ENCODE results near the gene ITGB3.

ITGB3 gene

DNA sequence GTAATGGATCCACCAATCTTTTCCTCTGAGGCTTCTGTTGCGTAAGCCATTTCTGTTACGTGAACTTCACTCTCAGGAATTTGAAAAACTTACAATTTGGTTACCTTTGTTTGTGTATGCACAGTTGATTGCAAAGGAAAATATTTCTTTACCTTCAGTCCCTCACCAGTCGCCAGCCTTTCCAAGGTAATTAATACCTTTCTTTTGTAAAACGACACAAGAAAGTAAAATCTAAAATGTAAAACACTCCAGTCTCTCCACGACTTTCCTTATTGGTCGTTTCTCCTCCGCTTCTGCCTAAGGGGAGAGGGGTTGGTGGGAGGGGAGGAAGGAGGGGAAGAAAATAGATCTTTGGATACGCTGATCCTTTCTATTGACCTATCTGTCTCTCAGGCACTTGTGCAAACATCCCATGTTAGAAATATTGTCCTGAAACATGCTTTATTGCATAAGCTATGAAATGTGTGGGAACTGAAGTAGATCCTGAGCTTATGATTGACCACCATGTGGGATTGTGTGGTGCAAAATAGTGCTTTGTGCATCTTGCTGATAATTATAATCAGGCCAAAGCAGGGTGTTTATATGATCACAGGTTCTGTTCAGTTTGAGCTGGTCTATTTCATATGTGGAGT lies 37.7 kb downstream of the ITGB3 start:
- no peak for TF ChIP-seq CTCF (IDR thresholded peaks at IDR 0.05)

- TF ChIP-seq CTCF (IDR thresholded peaks at IDR 0.05): no peak
Observed at GRCh38 chr17:47292206-47292605, 38.6 kb downstream of the ITGB3 start.

DNA sequence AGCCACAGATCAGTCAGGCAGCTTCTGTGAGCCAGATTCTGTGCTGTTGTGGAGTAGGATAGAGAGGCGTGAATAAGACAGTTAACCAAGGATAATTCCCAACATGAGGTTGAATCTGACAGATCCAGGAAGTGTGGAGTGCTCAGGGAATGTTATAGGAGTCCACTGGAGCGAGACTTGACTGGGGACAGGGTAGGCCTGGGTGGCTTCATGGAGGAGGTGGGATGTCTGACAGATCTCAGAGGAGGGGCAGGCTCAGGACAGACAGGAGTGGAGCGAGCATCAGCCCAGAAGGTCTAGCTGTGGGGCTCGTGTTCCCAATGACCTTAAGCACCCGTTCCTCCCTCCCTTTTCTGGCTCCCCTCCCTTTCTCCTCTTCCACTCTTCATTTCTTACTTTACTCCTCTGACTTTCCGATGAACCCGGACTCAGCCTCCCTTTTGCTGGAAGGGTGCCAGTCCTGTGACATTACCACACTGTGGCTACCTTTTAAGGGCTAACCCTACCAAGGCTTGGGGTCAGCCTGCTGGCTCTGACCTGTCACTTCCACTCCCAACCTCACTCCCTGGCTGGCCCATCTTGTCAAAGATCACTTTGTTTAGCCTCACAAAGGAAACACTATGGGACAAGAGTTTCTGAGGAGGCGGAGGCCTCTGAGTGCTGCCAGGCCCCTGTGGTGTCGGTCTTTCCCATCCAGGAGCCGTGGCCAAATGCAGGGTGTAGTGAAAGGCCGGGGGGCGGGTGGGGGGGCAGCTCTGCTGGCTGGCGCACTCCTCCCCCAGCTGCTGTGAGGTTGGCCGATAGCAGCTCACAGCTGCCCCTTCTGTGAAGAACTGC lies 41.6 kb downstream of the ITGB3 start:
- TF ChIP-seq CTCF (IDR thresholded peaks at IDR 0.05): no peak

DNA sequence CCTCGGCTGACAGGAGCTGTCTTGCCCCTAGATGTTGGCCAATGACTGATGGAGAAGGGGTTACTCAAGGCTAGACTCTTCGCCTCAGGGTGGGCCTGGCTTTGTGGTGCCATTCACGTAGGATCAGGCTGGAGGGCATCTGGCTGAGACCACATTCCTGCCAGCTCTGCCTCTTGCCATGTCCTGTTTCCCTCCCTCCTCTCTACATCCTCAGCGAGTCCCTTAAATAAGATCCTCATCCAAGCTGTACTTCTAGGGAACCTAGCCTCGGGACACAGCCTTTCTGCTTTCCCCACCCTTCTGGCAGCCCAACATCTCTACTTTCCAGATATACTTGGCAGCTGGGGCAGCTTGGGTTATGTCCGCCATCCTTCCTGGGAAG lies 42.2 kb downstream of the ITGB3 start:
- no peak for TF ChIP-seq CTCF (IDR thresholded peaks at IDR 0.05)

- no peak for TF ChIP-seq CTCF (IDR thresholded peaks at IDR 0.05)
Observed at GRCh38 chr17:47297661-47298400, 44.2 kb downstream of the ITGB3 start.

DNA sequence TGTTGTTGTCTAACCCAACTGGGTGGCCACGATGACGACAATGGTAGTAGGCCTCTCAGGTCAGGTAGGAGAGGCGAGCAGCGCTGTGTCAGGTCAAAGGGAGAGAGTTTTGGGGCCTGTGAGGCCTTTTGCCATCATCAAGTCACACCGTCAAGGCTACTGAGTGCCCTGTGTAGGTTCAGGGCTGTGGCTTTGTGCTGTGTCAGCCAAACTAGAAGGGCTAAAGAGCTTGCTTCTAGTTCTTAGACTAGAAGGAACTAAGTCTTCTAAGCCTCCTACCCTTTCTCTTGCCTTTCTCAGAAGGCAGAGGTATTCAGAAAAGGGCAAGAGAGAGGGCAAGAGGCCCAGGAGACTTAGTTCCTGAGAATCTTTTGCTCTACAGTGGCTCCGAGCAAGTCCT lies 45.1 kb downstream of the ITGB3 start:
- no peak for TF ChIP-seq CTCF (IDR thresholded peaks at IDR 0.05)

DNA sequence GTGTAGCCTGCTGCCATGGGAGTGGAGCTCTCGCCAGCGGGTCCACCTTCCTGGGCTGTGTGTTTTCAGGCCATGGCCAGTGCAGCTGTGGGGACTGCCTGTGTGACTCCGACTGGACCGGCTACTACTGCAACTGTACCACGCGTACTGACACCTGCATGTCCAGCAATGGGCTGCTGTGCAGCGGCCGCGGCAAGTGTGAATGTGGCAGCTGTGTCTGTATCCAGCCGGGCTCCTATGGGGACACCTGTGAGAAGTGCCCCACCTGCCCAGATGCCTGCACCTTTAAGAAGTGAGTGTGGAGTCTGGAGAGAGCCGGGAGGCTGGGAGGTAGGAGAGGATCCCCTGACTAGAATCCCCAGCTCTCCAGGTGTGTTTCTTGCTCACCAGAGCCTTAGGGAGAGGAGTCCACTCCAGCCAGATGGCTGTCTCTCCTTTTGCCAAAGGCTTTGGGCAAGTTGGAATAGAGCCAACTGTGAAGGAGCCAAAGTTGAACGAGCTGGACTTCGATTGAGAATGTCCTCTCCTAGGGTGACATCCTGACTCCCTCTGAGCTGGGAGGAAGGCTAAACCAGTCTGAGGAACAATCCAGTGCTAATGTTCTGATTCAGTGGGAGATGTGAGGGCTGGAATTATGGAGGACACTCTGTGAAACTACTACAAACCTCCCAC lies 45.7 kb downstream of the ITGB3 start:
- no peak for TF ChIP-seq CTCF (IDR thresholded peaks at IDR 0.05)
